ENCODE results near the gene EEF1AKMT4. TPM values are rescaled to one million over a fixed set of nuclear protein-coding genes. Genes with fewer than 3 reads are reported as not detected.

Gene EEF1AKMT4
- total and polyA plus RNA-seq, 2 donors (not counting 1 experiment from before 2014, with no cell fraction given): 1.2 to 2.1 TPM

- Histone ChIP-seq H3K4me3 (replicated peaks in 1 of 4; ENCODE audit: control extremely low read depth in 1 of 4, insufficient read depth in 1 of 4, low read depth in 3 of 4, low read length in 4 of 4) (no peak overlapping the region), H3K4me2 (ENCODE audit: extremely low read depth, insufficient read depth, low read length) (no peak overlapping the region), H3K79me2 (ENCODE audit: control insufficient read depth, insufficient read depth, low read length) (no peaks in the 10 kb centered on the region), H3K9ac (ENCODE audit: insufficient read depth, low read length) (no peak overlapping the region), H3K27ac (ENCODE audit: insufficient read depth, low read length) (no peak overlapping the region), H3K27me3 (ENCODE audit: control insufficient read depth, insufficient read depth, low read length) (peaks cover 24% of the 10 kb centered on the region), H2AFZ (ENCODE audit: low read length) (no peak overlapping the region), H3K4me1 (ENCODE audit: control insufficient read depth, extremely low read depth, insufficient read depth, low read length) (peaks cover 2% of the 10 kb centered on the region), H4K20me1 (ENCODE audit: control insufficient read depth, extremely low read depth, insufficient read depth, low read length) (no peaks in the 10 kb centered on the region), H3K36me3 (ENCODE audit: control insufficient read depth, insufficient read depth, low read length) (no peaks in the 10 kb centered on the region), H3K9me3 (ENCODE audit: control insufficient read depth, insufficient read depth, low read depth, low read length) (no peaks in the 10 kb centered on the region)
- TF ChIP-seq EZH2 (IDR thresholded peaks at IDR 0.05; ENCODE audit: low read length, missing control alignments) (no peak), CTCF (conservative IDR thresholded peaks at IDR 0.05 in 1 of 2, IDR thresholded peaks at IDR 0.05 in 1 of 2; ENCODE audit: low read depth in 1 of 2, low read length in 2 of 2) (no peak)
- DNase-seq (ENCODE audit: low read depth in 2 of 2): no peak
Measured at GRCh38 chr3:184235381-184236032, 14.0 kb upstream of the EEF1AKMT4 start.

- H3K4me3 ChIP-seq (replicated peaks in 1 of 4; ENCODE audit: control extremely low read depth in 1 of 4, insufficient read depth in 1 of 4, low read depth in 3 of 4, low read length in 4 of 4): no peak overlapping the region
- no peaks in the 10 kb centered on the region for H3K36me3 ChIP-seq (ENCODE audit: control insufficient read depth, insufficient read depth, low read length)
- H3K4me2 ChIP-seq (ENCODE audit: extremely low read depth, insufficient read depth, low read length): no peak overlapping the region
- no peak for DNase-seq (ENCODE audit: low read depth in 2 of 2)
- no peak overlapping the region for H3K9ac ChIP-seq (ENCODE audit: insufficient read depth, low read length)
- no peaks in the 10 kb centered on the region for H3K9me3 ChIP-seq (ENCODE audit: control insufficient read depth, insufficient read depth, low read depth, low read length)
- H4K20me1 ChIP-seq (ENCODE audit: control insufficient read depth, extremely low read depth, insufficient read depth, low read length): no peaks in the 10 kb centered on the region
- TF ChIP-seq EZH2 (IDR thresholded peaks at IDR 0.05; ENCODE audit: low read length, missing control alignments) (no peak), CTCF (conservative IDR thresholded peaks at IDR 0.05 in 1 of 2, IDR thresholded peaks at IDR 0.05 in 1 of 2; ENCODE audit: low read depth in 1 of 2, low read length in 2 of 2) (no peak)
- H3K27ac ChIP-seq (ENCODE audit: insufficient read depth, low read length): no peak overlapping the region
- H2AFZ ChIP-seq (ENCODE audit: low read length): no peak overlapping the region
- peaks cover 19% of the 10 kb centered on the region for H3K27me3 ChIP-seq (ENCODE audit: control insufficient read depth, insufficient read depth, low read length)
- no peaks in the 10 kb centered on the region for H3K79me2 ChIP-seq (ENCODE audit: control insufficient read depth, insufficient read depth, low read length)
- peaks cover 2% of the 10 kb centered on the region for H3K4me1 ChIP-seq (ENCODE audit: control insufficient read depth, extremely low read depth, insufficient read depth, low read length)
Measured at GRCh38 chr3:184236033-184236410, 13.4 kb upstream of the EEF1AKMT4 start.

GRCh38 chr3:184236636-184237035, 12.8 kb upstream of the EEF1AKMT4 start:
- H4K20me1 ChIP-seq (ENCODE audit: control insufficient read depth, extremely low read depth, insufficient read depth, low read length): no peaks in the 10 kb centered on the region
- H3K79me2 ChIP-seq (ENCODE audit: control insufficient read depth, insufficient read depth, low read length): no peaks in the 10 kb centered on the region
- H3K4me1 ChIP-seq (ENCODE audit: control insufficient read depth, extremely low read depth, insufficient read depth, low read length): peaks cover 2% of the 10 kb centered on the region
- peaks cover 13% of the 10 kb centered on the region for H3K27me3 ChIP-seq (ENCODE audit: control insufficient read depth, insufficient read depth, low read length)
- H3K9ac ChIP-seq (ENCODE audit: insufficient read depth, low read length): no peak overlapping the region
- TF ChIP-seq EZH2 (IDR thresholded peaks at IDR 0.05; ENCODE audit: low read length, missing control alignments): no peak
- TF ChIP-seq CTCF (conservative IDR thresholded peaks at IDR 0.05 in 1 of 2, IDR thresholded peaks at IDR 0.05 in 1 of 2; ENCODE audit: low read depth in 1 of 2, low read length in 2 of 2): no peak
- H3K9me3 ChIP-seq (ENCODE audit: control insufficient read depth, insufficient read depth, low read depth, low read length): no peaks in the 10 kb centered on the region
- no peak overlapping the region for H3K4me2 ChIP-seq (ENCODE audit: extremely low read depth, insufficient read depth, low read length)
- H3K4me3 ChIP-seq (replicated peaks in 1 of 4; ENCODE audit: control extremely low read depth in 1 of 4, insufficient read depth in 1 of 4, low read depth in 3 of 4, low read length in 4 of 4): no peak overlapping the region
- DNase-seq (ENCODE audit: low read depth in 2 of 2): no peak
- H2AFZ ChIP-seq (ENCODE audit: low read length): no peak overlapping the region
- H3K27ac ChIP-seq (ENCODE audit: insufficient read depth, low read length): no peak overlapping the region
- H3K36me3 ChIP-seq (ENCODE audit: control insufficient read depth, insufficient read depth, low read length): no peaks in the 10 kb centered on the region
